ENCODE results near the gene CPXM2. TPM values are rescaled to one million over a fixed set of nuclear protein-coding genes. Genes with fewer than 3 reads are reported as not detected.

Gene CPXM2
- total RNA-seq, 6 donors from 2014 or later, result 0.61 to 10.2 (median 3.1) TPM

- Histone ChIP-seq H3K4me3 (no peak overlapping the region), H3K9me3 (no peaks in the 10 kb centered on the region), H3K27ac (no peak overlapping the region), H3K4me1 (no peaks in the 10 kb centered on the region), H3K36me3 (no peaks in the 10 kb centered on the region), H3K27me3 (no peaks in the 10 kb centered on the region)
- TF ChIP-seq POLR2A (IDR thresholded peaks at IDR 0.05), result no peak
- no peak for TF ChIP-seq EP300 (IDR thresholded peaks at IDR 0.05)
- no peak for TF ChIP-seq CTCF (IDR thresholded peaks at IDR 0.05)
- no peak for TF ChIP-seq POLR2AphosphoS5 (IDR thresholded peaks at IDR 0.05)
- ATAC-seq (ENCODE audit: low FRiP score in 2 of 2), result no peak
- 87 to 90% methylated on average over 7 to 9 of the region's 9 CpGs for WGBS, 2 donors
- DNase-seq, result no peak
Observed at GRCh38 chr10:123865350-123865749, 26.3 kb downstream of the CPXM2 start.

GRCh38 chr10:123864923-123865322 lies 26.7 kb downstream of the CPXM2 start:
- Histone ChIP-seq H3K9me3 (no peaks in the 10 kb centered on the region), H3K27ac (no peak overlapping the region), H3K4me3 (no peak overlapping the region), H3K4me1 (no peaks in the 10 kb centered on the region), H3K36me3 (no peaks in the 10 kb centered on the region), H3K27me3 (no peaks in the 10 kb centered on the region)
- no peak for ATAC-seq (ENCODE audit: low FRiP score in 2 of 2)
- 75 to 81% methylated on average over 9 of the region's 9 CpGs for WGBS, 2 donors
- no peak for DNase-seq
- TF ChIP-seq CTCF (IDR thresholded peaks at IDR 0.05) (no peak), POLR2AphosphoS5 (IDR thresholded peaks at IDR 0.05) (no peak), EP300 (IDR thresholded peaks at IDR 0.05) (no peak)

GRCh38 chr10:123863721-123864482 lies 27.7 kb downstream of the CPXM2 start:
- Histone ChIP-seq H3K9me3 (no peaks in the 10 kb centered on the region), H3K4me1 (no peaks in the 10 kb centered on the region), H3K27me3 (no peaks in the 10 kb centered on the region), H3K27ac (no peak overlapping the region), H3K4me3 (no peak overlapping the region), H3K36me3 (no peaks in the 10 kb centered on the region)
- ATAC-seq (ENCODE audit: low FRiP score in 2 of 2), result no peak
- DNase-seq, result no peak
- 68 to 73% methylated on average over 12 of the region's 12 CpGs for WGBS, 2 donors
- TF ChIP-seq EP300 (IDR thresholded peaks at IDR 0.05) (no peak), POLR2A (IDR thresholded peaks at IDR 0.05) (no peak), CTCF (IDR thresholded peaks at IDR 0.05) (no peak), POLR2AphosphoS5 (IDR thresholded peaks at IDR 0.05) (no peak)

GRCh38 chr10:123863183-123863575 lies 28.4 kb downstream of the CPXM2 start:
- no peak overlapping the region for H3K4me3 ChIP-seq
- no peak overlapping the region for H3K27ac ChIP-seq
- no peaks in the 10 kb centered on the region for H3K4me1 ChIP-seq
- no peak for ATAC-seq (ENCODE audit: low FRiP score in 2 of 2)
- H3K9me3 ChIP-seq, result no peaks in the 10 kb centered on the region
- H3K27me3 ChIP-seq, result no peaks in the 10 kb centered on the region
- TF ChIP-seq EP300 (IDR thresholded peaks at IDR 0.05), result no peak
- TF ChIP-seq POLR2A (IDR thresholded peaks at IDR 0.05), result no peak
- TF ChIP-seq POLR2AphosphoS5 (IDR thresholded peaks at IDR 0.05), result no peak
- no peak for TF ChIP-seq CTCF (IDR thresholded peaks at IDR 0.05)
- WGBS, 2 donors, result 80 to 86% methylated on average over 4 to 8 of the region's 8 CpGs
- DNase-seq, result no peak
- H3K36me3 ChIP-seq, result no peaks in the 10 kb centered on the region
